HG02763 (cell line): Measurements from ENCODE around the gene SNED1.

ENCODE experiments used
- ATAC-seq: cut with Tn5 transposase; IDR thresholded peaks from one replicate; pipeline ENCODE4 v1.9.1; 2021; ENCODE audit warnings: mild to moderate bottlenecking, moderate library complexity; ENCODE audit not compliant: unreplicated experiment

SNED1 gene

GRCh38 chr2:241043581-241043980 lies 45.2 kb downstream of the SNED1 start:
- no peak for ATAC-seq

GRCh38 chr2:241047253-241048010 lies 49.0 kb downstream of the SNED1 start:
- no peak for ATAC-seq

- no peak for ATAC-seq
Measured at GRCh38 chr2:241048149-241048948, 49.9 kb downstream of the SNED1 start.

- ATAC-seq, result no peak
Measured at GRCh38 chr2:241048949-241049343, 50.5 kb downstream of the SNED1 start.

- ATAC-seq, result no peak
Measured at GRCh38 chr2:241049739-241050623, 51.6 kb downstream of the SNED1 start.

GRCh38 chr2:241050624-241051577 lies 52.5 kb downstream of the SNED1 start:
- no peak for ATAC-seq

- ATAC-seq, result no peak
Measured at GRCh38 chr2:241051578-241052487, 53.4 kb downstream of the SNED1 start.

GRCh38 chr2:241052677-241053360 lies 54.4 kb downstream of the SNED1 start:
- no peak for ATAC-seq

GRCh38 chr2:241053576-241054251 lies 55.3 kb downstream of the SNED1 start:
- no peak for ATAC-seq

- ATAC-seq, result no peak
Measured at GRCh38 chr2:241061275-241061674, 62.9 kb downstream of the SNED1 start.

GRCh38 chr2:241062389-241063092 lies 64.1 kb downstream of the SNED1 start:
- ATAC-seq, result no peak

- no peak for ATAC-seq
Measured at GRCh38 chr2:241063093-241063551, 64.7 kb downstream of the SNED1 start.

- no peak for ATAC-seq
Measured at GRCh38 chr2:241063587-241063986, 65.2 kb downstream of the SNED1 start.

GRCh38 chr2:241064008-241064801 lies 65.8 kb downstream of the SNED1 start:
- ATAC-seq, result no peak

GRCh38 chr2:241064802-241065354 lies 66.5 kb downstream of the SNED1 start:
- ATAC-seq, result no peak

GRCh38 chr2:241065355-241065803 lies 67.0 kb downstream of the SNED1 start:
- ATAC-seq, result no peak
